HepG2 (cell line): ENCODE results near the gene PRKD2. TPM values are rescaled to one million over a fixed set of nuclear protein-coding genes. Genes with fewer than 3 reads are reported as not detected.
A peak's percentile ranks its signal among the peaks of the same experiment; 100 is the strongest.

ENCODE experiments used
- ATAC-seq: fragments of 200-7000 bp; cut with Tn5 transposase; 3 replicates; pipeline ENCODE4 v1.9.1; 2020; ENCODE audit warnings: mild to moderate bottlenecking, moderate library complexity
- BruUV-seq: library from RNA; stranded (reverse); fragments of 400-500 nt; replicated peaks from 2 replicates; lab custom pipeline; 2021; lab: Mats Ljungman, UMichigan
- CTCF ChIA-PET: fragments of 300-600 bp; formaldehyde crosslinking; extraction: SDS; loops from one replicate; lab custom pipeline; 2021; ENCODE audit warnings: low total read pairs, inconsistent platforms, low intra/inter-chr PET ratio; lab: Yijun Ruan, JAX
- POLR2A ChIA-PET: fragments of 350-600 bp; sonication (Branson Sonifier 250); formaldehyde crosslinking; loops from one replicate; lab custom pipeline; 2020; ENCODE audit warnings: antibody characterized with exemption, inconsistent platforms; lab: Yijun Ruan, JAX
- DNase-seq: peaks from one replicate; pipeline ENCODE4 v3.0.0-alpha.2; 2015; ENCODE audit warnings: low spot score
- FAIRE-seq: peaks from 3 replicates; lab custom pipeline; 2011; peaks lifted over from hg19 to GRCh38; lab: Jason Lieb, UNC
- H2AFZ ChIP-seq: one replicate; pipeline ENCODE4 v1.6.1; 2011; ENCODE audit warnings: low read length, inconsistent platforms
- H3K27ac ChIP-seq: fragments of 300-600 bp; 3 replicates; pipeline ENCODE4 v1.8.0; 2011; ENCODE audit warnings: mixed run types, mild to moderate bottlenecking, mixed read lengths, low read length, inconsistent platforms; ENCODE audit not compliant: insufficient read depth; ENCODE audit errors: extremely low read length
- H3K27me3 ChIP-seq, 2 experiments: fragments of 200-600 bp in 1 of 2; 2 replicates in 1 of 2; 3 replicates in 1 of 2; pipeline versions ENCODE4 v1.6.0 to v1.8.0; 2011; ENCODE audit warnings: low read length in 2 of 2, mild to moderate bottlenecking in 2 of 2, moderate library complexity in 2 of 2, inconsistent platforms in 1 of 2; ENCODE audit not compliant: insufficient read depth in 2 of 2, control insufficient read depth in 1 of 2
- H3K36me3 ChIP-seq, 2 experiments: fragments of 200-600 bp in 1 of 2; replicated peaks in 1 of 2; 2 replicates in 1 of 2; 3 replicates in 1 of 2; pipeline versions ENCODE4 v1.5.1 to v1.8.0; 2011; ENCODE audit warnings: low read length in 2 of 2, inconsistent platforms in 1 of 2; ENCODE audit not compliant: insufficient read depth in 2 of 2, control insufficient read depth in 1 of 2
- H3K4me1 ChIP-seq: 2 replicates; pipeline ENCODE4 v1.5.1; 2012; ENCODE audit warnings: low read length, inconsistent platforms; ENCODE audit not compliant: insufficient read depth
- H3K4me2 ChIP-seq: 2 replicates; pipeline ENCODE4 v1.6.0; 2011; ENCODE audit warnings: low read depth, low read length, inconsistent platforms
- H3K4me3 ChIP-seq, 3 experiments: fragments of 200-600 bp in 1 of 3; sonication (generic), shearing (Covaris generic) in 1 of 3; replicated peaks in 1 of 3; 2 replicates each; pipeline ENCODE4 v1.5.1; 2011 to 2016; ENCODE audit warnings: low read length in 3 of 3, inconsistent platforms in 2 of 3, low read depth in 2 of 3, mild to moderate bottlenecking in 2 of 3, control low read depth in 1 of 3, mixed read lengths in 1 of 3; ENCODE audit not compliant: insufficient read depth in 1 of 3
- H3K79me2 ChIP-seq: one replicate; pipeline ENCODE4 v1.6.1; 2011; ENCODE audit warnings: low read length, inconsistent platforms; ENCODE audit not compliant: insufficient read depth
- H3K9ac ChIP-seq: 2 replicates; pipeline ENCODE4 v1.6.0; 2011; ENCODE audit warnings: mild to moderate bottlenecking, low read depth, low read length, inconsistent platforms; ENCODE audit not compliant: insufficient read depth
- H3K9me3 ChIP-seq: 2 replicates; pipeline ENCODE4 v1.5.1; 2012; ENCODE audit warnings: mild to moderate bottlenecking, low read length
- H4K20me1 ChIP-seq: 2 replicates; pipeline ENCODE4 v1.6.0; 2011; ENCODE audit warnings: inconsistent platforms, mild to moderate bottlenecking, low read length, moderate library complexity; ENCODE audit not compliant: insufficient read depth
- ATRX ChIP-seq: sonication (generic); formaldehyde crosslinking; IDR thresholded peaks from 2 replicates; pipeline ENCODE4 v1.4.0; 2020; ENCODE audit warnings: missing genetic modification reagents, borderline replicate concordance
- HNF1A ChIP-seq, 2 experiments: sonication (generic) in 1 of 2; formaldehyde crosslinking in 1 of 2; IDR thresholded peaks; 2 replicates each; pipeline versions ENCODE4 v1.4.0 to v1.6.1; 2016 to 2020; ENCODE audit warnings: borderline replicate concordance in 1 of 2, low read depth in 1 of 2, mild to moderate bottlenecking in 1 of 2, missing genetic modification reagents in 1 of 2
- IKZF1 ChIP-seq: fragments of 450-650 bp; IDR thresholded peaks from 2 replicates; pipeline ENCODE4 v1.7.1; 2016
- KDM3A ChIP-seq: IDR thresholded peaks from 2 replicates; pipeline ENCODE4 v1.6.1; 2018; ENCODE audit warnings: low read depth, missing compliant biosample characterization
- NR2C2 ChIP-seq: sonication (generic); formaldehyde crosslinking; IDR thresholded peaks from 2 replicates; pipeline ENCODE4 v1.4.0; 2020; ENCODE audit warnings: missing genetic modification reagents, mild to moderate bottlenecking, moderate library complexity, borderline replicate concordance
- ZNF678 ChIP-seq: sonication (generic); formaldehyde crosslinking; IDR thresholded peaks from 2 replicates; pipeline ENCODE4 v1.4.0; 2020; ENCODE audit warnings: mild to moderate bottlenecking, missing genetic modification reagents
- ZNF775 ChIP-seq: sonication (generic); formaldehyde crosslinking; IDR thresholded peaks from 2 replicates; pipeline ENCODE4 v1.4.0; 2020; ENCODE audit warnings: missing genetic modification reagents, mild to moderate bottlenecking, moderate library complexity, borderline replicate concordance
- ZNF781 ChIP-seq: sonication (generic); formaldehyde crosslinking; IDR thresholded peaks from 2 replicates; pipeline ENCODE4 v1.5.1; 2020; ENCODE audit warnings: borderline replicate concordance, mild to moderate bottlenecking, missing genetic modification reagents; ENCODE audit errors: not compliant biosample characterization
- WGBS: methylation state at CpG from one replicate; pipeline ENCODE4 v1.1.6; 2017; ENCODE audit warnings: low lambda C conversion rate; 5-methylcytosine and 5-hydroxymethylcytosine counted together
- in situ Hi-C: cut with HindIII; loops from 2 replicates; pipeline ENCODE4 v1.10.0; 2017; ENCODE audit warnings: low pct_unique_long_range_greater_than_20kb; ENCODE audit not compliant: extremely low pct_ligation_motif_present
- intact Hi-C: fragments of 100-400 bp; cut with micrococcal nuclease; formaldehyde crosslinking; loops from one replicate; pipeline ENCODE4 v1.10.0; 2022; ENCODE audit not compliant: unreplicated experiment
- polyA plus RNA-seq, 8 experiments: library from polyadenylated mRNA; depleted of rRNA in 3 of 8; stranded (reverse) in 7 of 8; unstranded in 1 of 8; fragments of >200 nt; fragmentation: Illumina TruSeq in 4 of 8; extraction: Trizol in 4 of 8; gene quantifications; 2 replicates each; pipeline versions ENCODE4 v1.2.1 to v1.2.3, GENCODE V29; 2011 to 2016; ENCODE audit warnings: low read depth in 4 of 8, missing spikeins in 1 of 8, mixed read lengths in 1 of 8; ENCODE audit not compliant: insufficient read depth in 1 of 8
- total RNA-seq, 5 experiments: library from RNA; depleted of rRNA; stranded (reverse); fragments of >200 nt; fragmentation: Illumina TruSeq; extraction: Trizol; gene quantifications; 2 replicates each; pipeline ENCODE4 v1.2.3, GENCODE V29; 2016; ENCODE audit warnings: low read depth in 1 of 5
- TF ChIP-seq, protein P1 (sequence below): sonication (generic); formaldehyde crosslinking; IDR thresholded peaks from 2 replicates; pipeline ENCODE4 v1.5.0; 2020; ENCODE audit warnings: mild to moderate bottlenecking, missing genetic modification reagents

The PRKD2 gene
- total and polyA plus RNA-seq, 2 of the 13 experiments (the other 11 are each of a cell fraction or from before 2014, with no cell fraction given), result 6.7 to 7.3 TPM

GRCh38 chr19:46744005-46744691 lies 27.2 kb upstream of the PRKD2 start:
- TF ChIP-seq, protein P1, sequence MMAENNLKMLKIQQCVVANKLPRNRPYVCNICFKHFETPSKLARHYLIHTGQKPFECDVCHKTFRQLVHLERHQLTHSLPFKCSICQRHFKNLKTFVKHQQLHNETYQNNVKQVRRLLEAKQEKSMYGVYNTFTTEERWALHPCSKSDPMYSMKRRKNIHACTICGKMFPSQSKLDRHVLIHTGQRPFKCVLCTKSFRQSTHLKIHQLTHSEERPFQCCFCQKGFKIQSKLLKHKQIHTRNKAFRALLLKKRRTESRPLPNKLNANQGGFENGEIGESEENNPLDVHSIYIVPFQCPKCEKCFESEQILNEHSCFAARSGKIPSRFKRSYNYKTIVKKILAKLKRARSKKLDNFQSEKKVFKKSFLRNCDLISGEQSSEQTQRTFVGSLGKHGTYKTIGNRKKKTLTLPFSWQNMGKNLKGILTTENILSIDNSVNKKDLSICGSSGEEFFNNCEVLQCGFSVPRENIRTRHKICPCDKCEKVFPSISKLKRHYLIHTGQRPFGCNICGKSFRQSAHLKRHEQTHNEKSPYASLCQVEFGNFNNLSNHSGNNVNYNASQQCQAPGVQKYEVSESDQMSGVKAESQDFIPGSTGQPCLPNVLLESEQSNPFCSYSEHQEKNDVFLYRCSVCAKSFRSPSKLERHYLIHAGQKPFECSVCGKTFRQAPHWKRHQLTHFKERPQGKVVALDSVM (CRISPR knock-in tag), result peak; percentile 81
- TF ChIP-seq IKZF1, result no peak
- TF ChIP-seq, all 625 proteins: peak for 1
- Histone ChIP-seq H4K20me1 (peaks cover 40% of the 10 kb centered on the region), H3K9me3 (no peaks in the 10 kb centered on the region), H2AFZ (no peak overlapping the region), H3K9ac (peak overlapping the region; percentile 94; the same call in 1 of the 2 replicates), H3K27me3 (no peaks in the 10 kb centered on the region; a peak in 2 of 5 replicates), H3K27ac (no peak overlapping the region), H3K4me1 (peaks cover 28% of the 10 kb centered on the region), H3K4me3 (peak overlapping the region in 2 of 3 experiments; percentile 95 to 98; a peak in 3 of 6 replicates), H3K79me2 (peaks cover 68% of the 10 kb centered on the region), H3K36me3 (peaks cover 14 to 27% of the 10 kb centered on the region in 2 experiments), H3K4me2 (peak overlapping the region; percentile 96)
- POLR2A ChIA-PET, result interaction anchor here (1.4 kb wide), 1 partner anchor 37 kb away, joined by 3 read pairs; no protein-coding TSS in a partner anchor
- DNase-seq (no peak), ATAC-seq (no peak), FAIRE-seq (no peak)
- BruUV-seq, result TSS peak; percentile 44
- intact Hi-C loops, result no loop called here
- 92% methylated on average over 12 of the region's 12 CpGs for WGBS
- CTCF ChIA-PET, result no interaction called here
- in situ Hi-C loops, result no loop called here

DNA sequence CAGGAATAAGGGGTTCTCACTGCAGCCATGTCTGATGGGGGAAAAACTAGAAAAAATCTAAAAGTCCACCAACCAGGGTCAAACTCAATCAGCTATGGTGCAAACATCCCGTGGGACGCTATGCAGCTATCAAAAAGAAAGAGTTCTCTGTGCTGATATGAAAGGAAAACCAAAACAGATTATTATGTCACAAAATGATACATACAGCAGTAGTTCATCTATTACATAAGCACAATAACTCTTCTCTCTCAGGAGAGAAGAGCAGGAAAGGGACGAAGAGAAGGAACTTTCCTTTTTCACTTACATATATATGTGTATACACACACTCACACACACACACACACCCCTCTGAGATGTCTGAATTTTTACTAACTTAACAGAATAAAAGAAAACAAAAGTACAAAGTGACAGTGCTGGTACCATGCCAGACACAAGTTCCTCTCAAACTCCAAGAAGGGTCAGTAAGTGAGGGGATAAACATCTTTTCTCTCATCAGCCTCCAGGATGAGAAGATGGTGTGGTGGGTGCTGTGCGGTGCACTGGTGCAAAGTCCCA lies 26.1 kb upstream of the PRKD2 start:
- ChIA-PET POLR2A (interaction anchor here (0.6 kb wide), 1 partner anchor 80 kb away, joined by 3 read pairs; no protein-coding TSS in a partner anchor), CTCF (no interaction called here)
- no peak overlapping the region for H3K27ac ChIP-seq
- H3K9ac ChIP-seq, result no peak overlapping the region
- ATAC-seq (no peak), FAIRE-seq (no peak), DNase-seq (no peak)
- H3K4me2 ChIP-seq, result peak overlapping the region; percentile 15; the same call in 1 of the 2 replicates
- H3K9me3 ChIP-seq, result no peaks in the 10 kb centered on the region
- H2AFZ ChIP-seq, result no peak overlapping the region
- intact Hi-C loops (no loop called here), in situ Hi-C loops (no loop called here)
- WGBS, result 88% methylated on average over 4 of the region's 4 CpGs
- TSS peak; percentile 41 for BruUV-seq
- no peaks in the 10 kb centered on the region; a peak in 1 of 5 replicates for H3K27me3 ChIP-seq
- H3K4me3 ChIP-seq, result no peak overlapping the region
- peaks cover 40% of the 10 kb centered on the region for H4K20me1 ChIP-seq
- H3K79me2 ChIP-seq, result peaks cover 77% of the 10 kb centered on the region
- H3K4me1 ChIP-seq, result peaks cover 28% of the 10 kb centered on the region
- H3K36me3 ChIP-seq, result peaks cover 16 to 31% of the 10 kb centered on the region in 2 experiments
- TF ChIP-seq ATRX (CRISPR knock-in tag) (no peak), HNF1A (IDR thresholded peaks at IDR 0.05; ENCODE audit: low read depth) (no peak), HNF1A (CRISPR knock-in tag; IDR thresholded peaks at IDR 0.05; ENCODE audit: borderline replicate concordance) (no peak), ZNF775 (CRISPR knock-in tag) (no peak), ZNF678 (CRISPR knock-in tag) (no peak), NR2C2 (CRISPR knock-in tag) (no peak), KDM3A (no peak), ZNF781 (CRISPR knock-in tag) (no peak)
